ENCODE data around the gene GTF3C4. TPM values are rescaled to one million over a fixed set of nuclear protein-coding genes. Genes with fewer than 3 reads are reported as not detected.

Gene GTF3C4
- total RNA-seq, 6 experiments from 2014 or later: 4.6 to 6.1 (median 5.5) TPM

DNA sequence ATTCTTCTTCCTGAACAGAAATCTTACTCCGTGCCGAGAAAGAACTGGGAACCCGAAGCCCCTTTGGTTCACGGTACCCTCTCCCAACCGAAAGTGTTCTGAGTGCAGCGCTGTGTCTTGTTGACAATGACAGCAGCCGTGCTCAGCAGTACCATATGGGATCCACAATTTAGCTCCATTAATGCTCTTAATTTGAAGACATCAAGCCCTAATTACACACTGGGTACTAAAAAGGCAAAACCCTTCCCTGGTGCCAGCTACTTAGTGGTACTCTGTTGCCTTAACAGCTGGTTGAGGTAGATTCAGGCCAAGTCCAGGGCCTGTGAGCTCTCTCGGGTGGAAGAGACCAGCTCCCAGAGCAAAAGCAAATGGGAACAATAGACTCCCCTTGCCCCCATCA lies 25.0 kb upstream of the GTF3C4 start:
- Histone ChIP-seq H3K9me3 (no peaks in the 10 kb centered on the region), H3K27ac (no peak overlapping the region), H3K4me3 (no peak overlapping the region), H3K36me3 (peaks cover 0 to 67% (median 26%) of the 10 kb centered on the region in 4 donors), H3K4me1 (no peaks in the 10 kb centered on the region), H3K27me3 (no peaks in the 10 kb centered on the region)
- ATAC-seq (no peak), DNase-seq (no peak)
- intact Hi-C loops (cut with DNase I): no loop called here
- TF ChIP-seq, protein P1, sequence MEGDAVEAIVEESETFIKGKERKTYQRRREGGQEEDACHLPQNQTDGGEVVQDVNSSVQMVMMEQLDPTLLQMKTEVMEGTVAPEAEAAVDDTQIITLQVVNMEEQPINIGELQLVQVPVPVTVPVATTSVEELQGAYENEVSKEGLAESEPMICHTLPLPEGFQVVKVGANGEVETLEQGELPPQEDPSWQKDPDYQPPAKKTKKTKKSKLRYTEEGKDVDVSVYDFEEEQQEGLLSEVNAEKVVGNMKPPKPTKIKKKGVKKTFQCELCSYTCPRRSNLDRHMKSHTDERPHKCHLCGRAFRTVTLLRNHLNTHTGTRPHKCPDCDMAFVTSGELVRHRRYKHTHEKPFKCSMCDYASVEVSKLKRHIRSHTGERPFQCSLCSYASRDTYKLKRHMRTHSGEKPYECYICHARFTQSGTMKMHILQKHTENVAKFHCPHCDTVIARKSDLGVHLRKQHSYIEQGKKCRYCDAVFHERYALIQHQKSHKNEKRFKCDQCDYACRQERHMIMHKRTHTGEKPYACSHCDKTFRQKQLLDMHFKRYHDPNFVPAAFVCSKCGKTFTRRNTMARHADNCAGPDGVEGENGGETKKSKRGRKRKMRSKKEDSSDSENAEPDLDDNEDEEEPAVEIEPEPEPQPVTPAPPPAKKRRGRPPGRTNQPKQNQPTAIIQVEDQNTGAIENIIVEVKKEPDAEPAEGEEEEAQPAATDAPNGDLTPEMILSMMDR (IDR thresholded peaks at IDR 0.05): no peak
- no peak for TF ChIP-seq POLR2A (IDR thresholded peaks at IDR 0.05)
- WGBS (ENCODE audit: insufficient coverage, low coverage, low lambda C conversion rate, missing lambda C conversion rate): 93% methylated on average over 6 of the region's 8 CpGs

- TF ChIP-seq POLR2A (IDR thresholded peaks at IDR 0.05): no peak
- TF ChIP-seq, protein P1 (IDR thresholded peaks at IDR 0.05): no peak
- no peak for ATAC-seq
- H3K36me3 ChIP-seq: peaks cover 0 to 71% (median 24%) of the 10 kb centered on the region in 4 donors
- H3K9me3 ChIP-seq: no peaks in the 10 kb centered on the region
- no peaks in the 10 kb centered on the region for H3K4me1 ChIP-seq
- no peaks in the 10 kb centered on the region for H3K27me3 ChIP-seq
- intact Hi-C loops (cut with DNase I): no loop called here
- 80% methylated on average over 2 of the region's 15 CpGs for WGBS (ENCODE audit: insufficient coverage, low coverage, low lambda C conversion rate, missing lambda C conversion rate)
- H3K27ac ChIP-seq: no peak overlapping the region
- no peak overlapping the region for H3K4me3 ChIP-seq
- no peak for DNase-seq
These were observed 24.6 kb upstream of the GTF3C4 start for GRCh38 chr9:132645711-132646110.

- no peak overlapping the region for H3K27ac ChIP-seq
- no peaks in the 10 kb centered on the region for H3K9me3 ChIP-seq
- no peak for ATAC-seq
- no peak overlapping the region for H3K4me3 ChIP-seq
- 87% methylated on average over 5 of the region's 7 CpGs for WGBS (ENCODE audit: insufficient coverage, low coverage, low lambda C conversion rate, missing lambda C conversion rate)
- peaks cover 0 to 64% (median 20%) of the 10 kb centered on the region in 4 donors for H3K36me3 ChIP-seq
- intact Hi-C loops (cut with DNase I): no loop called here
- H3K27me3 ChIP-seq: no peaks in the 10 kb centered on the region
- DNase-seq: no peak
- TF ChIP-seq, protein P1 (IDR thresholded peaks at IDR 0.05): no peak
- TF ChIP-seq POLR2A (IDR thresholded peaks at IDR 0.05): no peak
- no peaks in the 10 kb centered on the region for H3K4me1 ChIP-seq
These were observed 23.5 kb upstream of the GTF3C4 start for GRCh38 chr9:132646726-132647125.

- TF ChIP-seq, protein P1 (IDR thresholded peaks at IDR 0.05): no peak
- no peak for TF ChIP-seq POLR2A (IDR thresholded peaks at IDR 0.05)
- Histone ChIP-seq H3K36me3 (peaks cover 0 to 61% (median 21%) of the 10 kb centered on the region in 4 donors), H3K27me3 (no peaks in the 10 kb centered on the region), H3K4me3 (no peak overlapping the region), H3K9me3 (no peaks in the 10 kb centered on the region), H3K27ac (no peak overlapping the region), H3K4me1 (no peaks in the 10 kb centered on the region)
- DNase-seq: no peak
- 90% methylated on average over 3 of the region's 4 CpGs for WGBS (ENCODE audit: insufficient coverage, low coverage, low lambda C conversion rate, missing lambda C conversion rate)
- ATAC-seq: no peak
- intact Hi-C loops (cut with DNase I): no loop called here
These were observed 22.9 kb upstream of the GTF3C4 start for GRCh38 chr9:132647355-132647754.

DNA sequence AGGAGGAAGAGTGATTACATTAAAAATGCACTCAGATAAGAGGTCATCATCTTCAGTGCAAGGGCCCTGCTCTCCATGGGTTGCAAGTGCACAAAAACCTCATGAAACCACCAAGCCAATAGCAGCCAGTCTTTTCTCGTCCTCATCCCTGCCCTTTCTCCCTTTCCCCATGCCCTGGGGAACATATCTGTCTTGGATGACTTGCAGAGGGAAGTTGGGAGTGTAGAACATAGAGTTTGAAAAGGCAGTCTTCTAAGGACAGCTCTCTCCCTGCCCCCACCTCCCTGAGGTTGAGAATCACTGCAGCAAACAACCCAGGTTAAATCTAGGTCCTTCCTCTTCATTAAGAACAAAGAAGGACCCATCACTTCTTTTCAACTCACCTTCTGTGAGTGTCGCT lies 22.5 kb upstream of the GTF3C4 start:
- Histone ChIP-seq H3K4me1 (no peaks in the 10 kb centered on the region), H3K9me3 (no peaks in the 10 kb centered on the region), H3K4me3 (no peak overlapping the region), H3K36me3 (peaks cover 0 to 58% (median 21%) of the 10 kb centered on the region in 4 donors), H3K27me3 (no peaks in the 10 kb centered on the region), H3K27ac (no peak overlapping the region)
- 83% methylated on average over 2 of the region's 2 CpGs for WGBS (ENCODE audit: insufficient coverage, low coverage, low lambda C conversion rate, missing lambda C conversion rate)
- intact Hi-C loops (cut with DNase I): no loop called here
- ATAC-seq (no peak), DNase-seq (no peak)
- TF ChIP-seq POLR2A (IDR thresholded peaks at IDR 0.05): no peak
- TF ChIP-seq, protein P1 (IDR thresholded peaks at IDR 0.05): no peak

Measured in right lobe of liver (tissue), 6 donors.